Fibroblast of skin of abdomen (primary cell): ENCODE measurements around the gene ENDOG.
"Not testable (repeated sequence)": the region's sequence is repeated elsewhere in the genome, so short reads cannot be mapped to it uniquely, and the experiment has no call there.

ENCODE experiments used
- DNase-seq: peaks from one replicate; pipeline ENCODE4 v3.0.0-alpha.2; 2013

ENDOG gene

DNA sequence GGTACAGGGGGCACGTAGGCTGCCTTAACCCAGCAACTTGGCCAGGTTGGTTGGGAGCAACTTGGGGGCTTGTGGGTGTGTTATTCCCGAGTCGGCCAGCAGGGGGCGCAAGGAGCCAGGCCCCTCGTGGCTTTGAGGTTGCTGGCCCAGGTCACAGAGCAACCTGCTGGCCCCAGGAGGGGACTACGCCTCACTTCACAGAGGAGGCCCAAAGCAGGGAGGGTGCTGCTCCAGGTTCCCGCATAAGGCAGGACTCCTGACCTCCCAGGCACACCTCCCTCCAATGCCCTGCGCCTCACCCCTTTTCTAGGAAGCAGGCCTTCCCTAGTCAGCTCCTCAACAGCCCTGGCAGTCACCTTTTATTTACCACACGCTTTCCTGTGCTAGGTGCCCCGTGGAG lies 45.3 kb downstream of the ENDOG start:
- DNase-seq: peak; percentile 44

DNA sequence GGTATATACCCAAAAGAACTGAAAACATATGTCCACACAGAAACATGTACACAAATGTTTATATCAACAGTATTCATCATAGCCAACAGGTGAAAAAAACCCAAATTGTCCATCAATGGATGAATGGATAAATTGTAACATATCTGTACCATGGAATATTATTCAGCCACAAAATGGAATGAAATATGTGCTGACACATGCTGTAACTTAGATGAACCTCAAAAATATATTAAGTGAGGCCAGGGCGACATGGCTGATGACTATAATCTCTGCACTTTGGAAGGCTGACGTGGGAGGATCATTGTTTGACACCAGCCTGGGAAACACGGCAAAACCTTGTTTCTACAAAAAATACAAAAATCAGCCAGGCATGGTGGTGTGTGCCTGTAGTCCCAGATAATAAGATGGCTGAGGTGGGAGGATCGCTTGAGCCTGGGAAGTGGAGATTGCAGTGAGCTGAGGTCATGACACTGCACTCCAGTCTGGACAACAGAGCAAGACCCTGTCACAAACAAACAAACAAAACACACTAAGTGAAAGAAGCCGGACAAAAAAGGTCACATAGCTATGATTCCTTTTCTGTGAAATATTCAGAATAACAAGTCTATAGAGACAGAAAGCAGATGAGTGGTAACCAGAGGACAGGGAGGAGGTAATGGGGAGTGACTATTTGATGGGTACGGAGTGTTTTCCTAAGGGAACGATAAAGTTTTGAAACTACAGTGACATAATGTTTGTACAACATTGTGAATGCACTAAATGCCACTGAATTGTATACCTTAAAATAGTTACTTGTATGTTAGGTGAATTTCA lies 52.0 kb downstream of the ENDOG start:
- no peak for DNase-seq

DNA sequence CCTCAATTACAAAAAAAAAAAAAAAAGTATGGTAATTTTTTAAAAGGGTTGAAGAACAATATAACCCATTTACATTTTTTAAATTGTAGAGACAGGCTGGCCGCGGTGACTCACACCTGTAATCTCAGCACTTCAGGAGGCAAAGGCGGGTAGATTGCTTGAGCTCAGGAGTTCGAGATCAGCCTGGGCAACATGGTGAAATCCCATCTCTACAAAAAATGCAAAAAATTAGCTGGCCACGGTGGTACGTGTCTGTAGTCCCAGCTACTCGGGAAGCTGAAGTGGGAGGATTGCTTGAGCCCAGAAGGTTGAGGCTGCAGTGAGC lies 52.6 kb downstream of the ENDOG start:
- not testable (repeated sequence) for DNase-seq
